NCI-H1930 (cell line): ENCODE data around the gene TMEM198.
A peak's percentile ranks its signal among the peaks of the same experiment; 100 is the strongest.

Source experiments
- DNase-seq, 2 experiments: peaks; one replicate each; lab custom pipeline; 2025; lab: John Stamatoyannopoulos, UW

TMEM198 gene

GRCh38 chr2:219543596-219544358 lies at the start of gene TMEM198, which contains the start of gene CHPF:
Gene TMEM198 (plus strand): TSS chr2:219544028. CDS start chr2:219544728, 700 bp downstream.
Gene CHPF (minus strand): TSS chr2:219543809. CDS start chr2:219543538, 271 bp downstream.
- peak; percentile 98 to 99 for DNase-seq

GRCh38 chr2:219494952-219495530 lies 48.8 kb upstream of the TMEM198 start:
- DNase-seq: no peak

- DNase-seq: peak; percentile 55 to 70
Measured at GRCh38 chr2:219495531-219496122, 48.2 kb upstream of the TMEM198 start.

GRCh38 chr2:219496247-219496824 lies 47.5 kb upstream of the TMEM198 start:
- no peak for DNase-seq

GRCh38 chr2:219496825-219497494 lies 46.9 kb upstream of the TMEM198 start:
- DNase-seq: no peak

GRCh38 chr2:219497495-219498279 lies 46.1 kb upstream of the TMEM198 start:
- DNase-seq: no peak

- peak; percentile 91 to 92 for DNase-seq
Measured at GRCh38 chr2:219498280-219499057, 45.4 kb upstream of the TMEM198 start, which contains the start of gene GMPPA. Gene GMPPA (plus strand): TSS chr2:219498891. CDS start chr2:219499976, 1,085 bp downstream.

GRCh38 chr2:219499058-219499307 lies 44.8 kb upstream of the TMEM198 start:
- DNase-seq: no peak

- no peak for DNase-seq
Measured at GRCh38 chr2:219499555-219499954, 44.3 kb upstream of the TMEM198 start.

GRCh38 chr2:219500135-219500534 lies 43.7 kb upstream of the TMEM198 start:
- no peak for DNase-seq

- DNase-seq: no peak
Measured at GRCh38 chr2:219501849-219502248, 42.0 kb upstream of the TMEM198 start.

- DNase-seq: no peak
Measured at GRCh38 chr2:219502618-219503017, 41.2 kb upstream of the TMEM198 start.

GRCh38 chr2:219505585-219505984 lies 38.2 kb upstream of the TMEM198 start:
- no peak for DNase-seq

- DNase-seq: no peak
Measured at GRCh38 chr2:219506153-219506801, 37.6 kb upstream of the TMEM198 start.

GRCh38 chr2:219506802-219507526 lies 36.9 kb upstream of the TMEM198 start:
- no peak for DNase-seq

- no peak for DNase-seq
Measured at GRCh38 chr2:219507581-219508443, 36.0 kb upstream of the TMEM198 start.

GRCh38 chr2:219508444-219508734 lies 35.4 kb upstream of the TMEM198 start:
- DNase-seq: no peak

- DNase-seq: no peak
Measured at GRCh38 chr2:219508971-219509779, 34.7 kb upstream of the TMEM198 start.
